Measurements from ENCODE around the gene PODXL2. TPM values are rescaled to one million over a fixed set of nuclear protein-coding genes. Genes with fewer than 3 reads are reported as not detected.
"Not testable (repeated sequence)": the region's sequence is repeated elsewhere in the genome, so short reads cannot be mapped to it uniquely, and the experiment has no call there.

PODXL2 gene
- total RNA-seq, 1 experiment from 2014 or later: 55.3 TPM

DNA sequence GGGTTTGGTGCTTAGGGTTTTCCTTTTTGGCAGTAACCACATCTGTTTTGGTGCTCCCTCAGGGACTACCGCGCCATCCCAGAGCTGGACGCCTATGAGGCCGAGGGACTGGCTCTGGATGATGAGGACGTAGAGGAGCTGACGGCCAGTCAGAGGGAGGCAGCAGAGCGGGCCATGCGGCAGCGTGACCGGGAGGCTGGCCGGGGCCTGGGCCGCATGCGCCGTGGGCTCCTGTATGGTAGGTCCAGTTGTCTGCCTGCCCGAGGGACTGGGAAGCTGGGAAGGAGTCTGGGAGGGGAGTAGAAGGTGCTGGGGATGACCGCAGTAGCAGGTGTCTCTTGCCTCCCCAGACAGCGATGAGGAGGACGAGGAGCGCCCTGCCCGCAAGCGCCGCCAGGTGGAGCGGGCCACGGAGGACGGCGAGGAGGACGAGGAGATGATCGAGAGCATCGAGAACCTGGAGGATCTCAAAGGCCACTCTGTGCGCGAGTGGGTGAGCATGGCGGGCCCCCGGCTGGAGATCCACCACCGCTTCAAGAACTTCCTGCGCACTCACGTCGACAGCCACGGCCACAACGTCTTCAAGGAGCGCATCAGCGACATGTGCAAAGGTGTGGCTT lies 24.3 kb upstream of the PODXL2 start:
- DNase-seq (ENCODE audit: low read depth): no peak

GRCh38 chr3:127605547-127605946 lies 23.4 kb upstream of the PODXL2 start:
- DNase-seq (ENCODE audit: low read depth): not testable (repeated sequence)

GRCh38 chr3:127606086-127606805 lies 22.7 kb upstream of the PODXL2 start:
- DNase-seq (ENCODE audit: low read depth): no peak

DNA sequence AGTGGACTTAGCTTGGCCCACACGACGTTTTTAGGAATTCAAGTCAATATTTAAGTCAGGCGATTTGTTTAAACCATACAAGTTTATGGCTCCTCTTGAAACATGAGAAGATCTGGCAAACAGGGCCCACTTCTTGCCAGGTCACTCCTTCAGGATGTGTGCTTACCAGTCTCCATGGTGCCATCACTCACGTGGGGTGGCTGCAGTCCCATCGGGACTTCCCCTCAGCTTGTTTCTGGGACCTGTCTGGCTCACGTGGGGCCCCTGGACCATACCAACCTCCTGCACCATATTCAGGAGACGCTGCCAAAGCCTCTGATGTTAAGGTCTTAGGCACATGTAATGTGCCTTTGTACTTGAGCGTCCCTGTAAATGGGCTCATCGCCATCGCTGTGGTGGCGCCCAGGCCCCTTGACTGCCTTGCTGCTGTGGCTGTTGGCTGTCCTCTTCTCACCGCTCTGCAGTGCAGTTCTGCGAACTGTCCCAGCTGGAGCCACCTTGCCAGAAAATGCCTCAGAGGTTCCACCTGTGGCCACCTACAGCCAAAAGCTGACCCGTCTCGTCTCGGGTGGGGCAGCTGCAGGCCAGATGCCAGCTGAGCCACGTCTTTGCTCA lies 21.9 kb upstream of the PODXL2 start:
- DNase-seq (ENCODE audit: low read depth): no peak

DNA sequence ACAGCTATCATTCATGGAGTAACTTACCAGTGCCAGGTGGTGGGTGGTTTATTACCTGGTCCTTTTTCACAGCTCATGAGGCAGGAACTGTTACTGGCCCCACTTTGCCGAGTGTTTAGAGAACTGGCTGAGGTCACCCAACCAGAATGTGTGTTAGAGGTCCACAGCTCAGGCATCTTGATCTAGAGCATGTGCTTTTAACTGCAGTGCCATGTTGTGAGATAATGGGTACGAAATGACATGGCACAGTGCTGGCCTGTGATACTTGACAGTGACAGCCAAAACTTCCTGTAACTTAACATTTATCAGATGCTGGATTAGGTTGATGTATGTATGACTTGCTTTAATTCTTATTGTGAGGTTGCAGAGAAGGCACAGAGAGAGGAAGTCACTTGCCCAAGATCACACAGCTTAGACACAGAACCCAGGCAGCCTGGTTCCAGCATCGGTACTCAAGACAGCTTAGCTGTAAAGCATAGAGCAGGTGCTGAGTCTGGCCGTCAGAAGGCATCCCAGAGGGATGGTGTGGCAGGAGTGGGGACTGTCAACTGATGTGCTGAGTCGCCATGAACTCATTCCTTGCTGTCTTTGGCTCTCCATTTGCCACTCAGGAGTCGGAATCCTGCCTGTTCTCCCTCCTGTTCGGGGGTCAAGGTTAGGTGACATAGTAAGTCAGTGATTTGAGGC lies 21.2 kb upstream of the PODXL2 start:
- no peak for DNase-seq (ENCODE audit: low read depth)

DNA sequence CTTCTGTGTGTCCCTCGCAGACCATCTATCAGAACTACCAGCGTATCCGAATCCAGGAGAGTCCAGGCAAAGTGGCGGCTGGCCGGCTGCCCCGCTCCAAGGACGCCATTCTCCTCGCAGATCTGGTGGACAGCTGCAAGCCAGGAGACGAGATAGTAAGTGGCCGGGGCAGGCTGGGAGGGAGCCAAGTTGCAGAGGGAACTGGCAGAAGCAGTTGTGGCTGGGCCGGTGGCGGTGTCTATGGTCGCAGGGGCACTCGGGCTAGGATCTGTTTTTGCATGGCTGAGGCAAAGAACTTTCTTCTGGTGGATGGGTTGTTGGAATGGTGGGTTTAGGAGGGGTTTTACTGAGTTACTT lies 20.6 kb upstream of the PODXL2 start:
- DNase-seq (ENCODE audit: low read depth): no peak

DNA sequence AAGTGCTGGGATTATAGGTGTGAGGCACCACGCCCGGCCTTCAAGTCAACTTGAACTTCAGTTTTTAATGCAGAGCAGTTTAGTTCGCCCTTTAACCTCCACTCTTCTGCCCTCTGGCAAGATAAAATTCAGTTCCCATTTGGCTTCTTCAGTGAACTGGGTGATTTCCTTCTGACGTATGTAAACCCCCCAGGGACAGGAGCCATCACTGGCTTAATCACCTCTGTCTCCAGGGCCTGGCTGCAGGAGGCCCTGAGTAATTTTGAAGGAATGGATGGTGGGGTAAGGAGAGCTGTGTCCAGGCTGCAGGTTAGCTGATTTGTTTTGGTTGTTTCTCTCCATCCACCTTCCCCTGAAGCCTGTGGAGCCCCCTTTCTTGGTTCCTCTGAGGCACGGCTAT lies 18.9 kb upstream of the PODXL2 start:
- DNase-seq (ENCODE audit: low read depth): peak; percentile 81

DNA sequence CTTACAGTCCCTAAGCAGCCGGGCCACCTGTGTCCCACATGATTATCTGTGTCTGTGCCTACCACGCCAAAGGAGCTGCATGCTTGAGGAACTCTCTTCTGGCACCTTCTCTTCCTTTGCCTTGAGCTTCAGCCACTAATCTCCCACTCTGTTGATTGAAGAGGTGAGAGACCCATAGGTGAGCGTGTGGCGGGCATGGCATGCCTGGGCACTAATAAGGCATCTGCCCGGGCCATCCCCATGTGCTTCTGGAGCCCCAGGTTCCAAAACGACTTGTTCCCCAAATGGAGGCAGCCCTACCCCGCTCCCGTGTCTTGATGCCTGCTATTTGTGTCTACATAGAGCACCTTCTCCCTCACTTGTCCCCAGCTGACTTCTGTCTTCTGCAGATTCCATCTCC lies 17.7 kb upstream of the PODXL2 start:
- no peak for DNase-seq (ENCODE audit: low read depth)

DNA sequence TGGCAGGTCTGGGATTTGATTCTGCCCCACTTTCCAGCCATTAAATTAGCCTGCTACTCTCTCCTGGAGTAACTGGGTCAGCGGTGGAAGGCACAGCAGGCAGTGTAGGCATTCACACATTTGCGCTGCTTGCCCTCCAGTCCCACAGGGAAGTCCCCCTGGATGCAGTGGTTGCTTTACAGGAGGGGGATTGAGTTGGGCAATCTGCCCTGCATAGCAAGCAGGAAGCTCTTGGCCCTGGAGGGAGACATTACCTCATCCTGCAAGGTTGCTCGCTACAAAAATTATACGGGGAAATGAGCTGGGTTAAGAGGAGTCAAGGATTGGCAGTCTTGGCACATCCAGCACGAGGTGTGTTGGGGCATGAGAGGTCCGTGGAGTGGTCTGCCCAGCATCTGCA lies 16.0 kb upstream of the PODXL2 start:
- DNase-seq (ENCODE audit: low read depth): peak; percentile 89

- DNase-seq (ENCODE audit: low read depth): peak; percentile 61
Observed at GRCh38 chr3:127613406-127613805, 15.6 kb upstream of the PODXL2 start.

DNA sequence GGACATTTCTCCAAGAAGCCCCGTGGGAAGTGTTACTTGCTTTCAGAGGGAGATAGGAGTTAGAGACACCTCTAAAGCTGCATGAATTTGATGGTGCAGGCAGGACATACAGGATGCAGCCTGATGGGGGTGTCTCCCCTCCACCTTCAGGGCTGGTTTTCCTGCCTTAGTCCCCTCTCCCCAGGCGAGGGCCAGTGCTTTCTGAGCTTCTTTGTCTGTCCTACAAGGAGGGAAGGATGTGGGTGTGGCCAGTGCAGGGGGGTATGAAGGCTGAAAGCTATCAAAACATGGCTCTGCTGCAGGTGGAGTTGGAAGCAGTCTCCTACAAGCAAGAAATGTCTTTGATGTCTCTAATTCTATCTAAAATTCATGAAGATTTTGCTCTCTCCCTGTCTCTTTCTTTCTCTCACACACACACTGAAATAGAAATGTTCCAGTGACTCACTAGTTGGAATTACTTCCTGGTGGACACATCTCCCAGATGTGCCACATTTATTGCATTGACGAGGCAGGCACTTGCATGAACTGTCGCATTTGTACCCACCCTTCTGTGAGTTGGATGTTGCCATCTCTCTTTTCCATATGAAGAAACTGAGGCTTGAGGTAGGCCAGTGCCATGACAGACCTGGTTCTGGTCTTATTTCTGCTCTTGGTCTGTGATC lies 13.9 kb upstream of the PODXL2 start:
- DNase-seq (ENCODE audit: low read depth): no peak

GRCh38 chr3:127615631-127616305 lies 13.2 kb upstream of the PODXL2 start:
- no peak for DNase-seq (ENCODE audit: low read depth)

- no peak for DNase-seq (ENCODE audit: low read depth)
Observed at GRCh38 chr3:127616836-127617605, 12.0 kb upstream of the PODXL2 start.

DNA sequence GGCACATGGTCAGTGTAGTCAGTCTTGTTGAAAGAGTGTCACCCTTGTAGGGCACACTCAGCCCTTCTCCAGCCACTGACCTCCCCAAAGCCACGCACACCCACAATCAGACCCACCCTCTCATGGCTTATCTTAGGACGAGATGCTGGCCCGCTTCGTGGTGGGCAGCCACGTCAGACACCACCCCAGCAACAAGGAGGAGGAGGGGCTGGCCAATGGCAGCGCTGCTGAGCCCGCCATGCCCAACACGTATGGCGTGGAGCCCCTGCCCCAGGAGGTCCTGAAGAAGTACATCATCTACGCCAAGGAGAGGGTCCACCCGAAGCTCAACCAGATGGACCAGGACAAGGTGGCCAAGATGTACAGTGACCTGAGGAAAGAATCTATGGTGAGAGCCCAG lies 10.1 kb upstream of the PODXL2 start:
- DNase-seq (ENCODE audit: low read depth): no peak

DNA sequence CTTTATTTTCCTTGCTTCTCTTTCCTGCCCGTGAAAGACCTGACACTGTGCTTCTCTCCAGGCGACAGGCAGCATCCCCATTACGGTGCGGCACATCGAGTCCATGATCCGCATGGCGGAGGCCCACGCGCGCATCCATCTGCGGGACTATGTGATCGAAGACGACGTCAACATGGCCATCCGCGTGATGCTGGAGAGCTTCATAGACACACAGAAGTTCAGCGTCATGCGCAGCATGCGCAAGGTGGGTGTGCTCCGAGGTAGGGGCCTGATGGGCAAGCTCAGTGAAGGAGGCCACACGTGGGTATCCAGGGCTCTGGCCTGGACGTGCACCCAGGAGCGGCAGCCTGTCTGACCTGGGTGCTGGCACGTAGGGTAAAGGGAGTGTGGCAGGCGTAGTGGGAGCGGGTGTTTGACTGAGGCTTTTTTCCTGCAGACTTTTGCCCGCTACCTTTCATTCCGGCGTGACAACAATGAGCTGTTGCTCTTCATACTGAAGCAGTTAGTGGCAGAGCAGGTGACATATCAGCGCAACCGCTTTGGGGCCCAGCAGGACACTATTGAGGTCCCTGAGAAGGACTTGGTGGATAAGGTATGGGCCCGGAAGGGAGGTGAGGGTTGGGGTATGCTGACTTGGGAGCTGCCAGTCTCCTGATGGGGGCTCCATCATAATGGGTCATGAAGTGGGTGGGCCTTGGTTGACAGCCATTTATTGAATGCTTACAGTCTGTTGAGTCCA lies 8.2 kb upstream of the PODXL2 start:
- no peak for DNase-seq (ENCODE audit: low read depth)

DNA sequence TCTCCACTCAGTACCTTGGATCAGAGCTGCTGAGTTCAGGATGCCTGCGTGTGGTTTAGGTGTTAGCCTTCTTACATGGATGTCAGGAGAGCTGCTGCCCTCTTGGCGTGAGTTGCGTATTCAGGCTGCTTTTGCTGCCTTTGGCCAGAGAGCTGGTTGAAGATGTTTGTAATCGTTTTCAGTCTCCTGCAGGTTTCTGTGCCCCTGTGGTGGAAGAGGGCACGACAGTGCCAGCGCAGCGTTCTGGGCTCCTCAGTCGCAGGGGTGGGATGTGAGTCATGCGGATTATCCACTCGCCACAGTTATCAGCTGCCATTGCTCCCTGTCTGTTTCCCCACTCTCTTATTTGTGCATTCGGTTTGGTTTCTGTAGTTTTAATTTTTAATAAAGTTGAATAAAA lies 7.0 kb upstream of the PODXL2 start:
- DNase-seq (ENCODE audit: low read depth): no peak

- DNase-seq (ENCODE audit: low read depth): no peak
Observed at GRCh38 chr3:127622772-127623576, 6.0 kb upstream of the PODXL2 start.

DNA sequence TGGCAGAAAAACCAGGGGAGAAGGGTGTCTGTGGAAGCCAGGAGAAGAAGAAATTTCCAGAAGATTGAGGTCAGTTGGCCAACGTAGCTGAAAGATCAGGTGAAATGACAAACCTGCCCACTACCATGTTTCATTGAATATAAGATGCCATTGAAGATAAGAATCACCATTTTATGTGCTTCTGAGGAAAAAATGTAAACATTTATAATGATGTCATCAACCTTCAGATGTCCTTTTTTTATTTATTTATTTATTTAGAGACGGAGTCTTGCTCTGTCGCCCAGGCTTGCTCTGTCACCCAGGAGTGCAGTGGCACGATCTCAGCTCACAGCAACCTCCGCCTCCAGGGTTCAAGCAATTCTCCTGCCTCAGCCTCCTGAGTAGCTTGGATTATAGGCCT lies 4.9 kb upstream of the PODXL2 start:
- DNase-seq (ENCODE audit: low read depth): no peak

DNA sequence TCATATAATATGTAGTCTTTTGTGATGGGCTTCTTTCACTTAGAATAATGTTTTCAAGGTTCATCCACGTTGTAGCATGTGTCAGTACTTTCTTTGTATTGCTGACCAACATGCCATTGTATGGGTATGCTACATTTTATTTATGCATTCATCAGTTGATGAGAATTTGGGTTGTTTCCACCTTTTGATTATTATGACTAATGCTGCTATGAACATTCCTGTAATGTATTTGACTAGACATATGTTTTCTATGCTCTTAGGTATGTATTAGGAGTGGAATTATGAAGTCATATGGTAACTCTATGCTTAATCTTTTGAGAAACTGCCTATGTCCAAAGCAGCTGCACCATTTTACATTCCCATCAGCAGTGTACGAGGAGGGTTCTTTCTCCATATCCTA lies 3.2 kb upstream of the PODXL2 start:
- DNase-seq (ENCODE audit: low read depth): no peak
